ENCODE data around the gene PLCL2. TPM values are rescaled to one million over a fixed set of nuclear protein-coding genes. Genes with fewer than 3 reads are reported as not detected.
"Not testable (repeated sequence)": the region's sequence is repeated elsewhere in the genome, so short reads cannot be mapped to it uniquely, and the experiment has no call there.

The PLCL2 gene
- polyA plus RNA-seq, 6 donors from 2014 or later, result 65.7 to 92.7 (median 69.1) TPM

DNA sequence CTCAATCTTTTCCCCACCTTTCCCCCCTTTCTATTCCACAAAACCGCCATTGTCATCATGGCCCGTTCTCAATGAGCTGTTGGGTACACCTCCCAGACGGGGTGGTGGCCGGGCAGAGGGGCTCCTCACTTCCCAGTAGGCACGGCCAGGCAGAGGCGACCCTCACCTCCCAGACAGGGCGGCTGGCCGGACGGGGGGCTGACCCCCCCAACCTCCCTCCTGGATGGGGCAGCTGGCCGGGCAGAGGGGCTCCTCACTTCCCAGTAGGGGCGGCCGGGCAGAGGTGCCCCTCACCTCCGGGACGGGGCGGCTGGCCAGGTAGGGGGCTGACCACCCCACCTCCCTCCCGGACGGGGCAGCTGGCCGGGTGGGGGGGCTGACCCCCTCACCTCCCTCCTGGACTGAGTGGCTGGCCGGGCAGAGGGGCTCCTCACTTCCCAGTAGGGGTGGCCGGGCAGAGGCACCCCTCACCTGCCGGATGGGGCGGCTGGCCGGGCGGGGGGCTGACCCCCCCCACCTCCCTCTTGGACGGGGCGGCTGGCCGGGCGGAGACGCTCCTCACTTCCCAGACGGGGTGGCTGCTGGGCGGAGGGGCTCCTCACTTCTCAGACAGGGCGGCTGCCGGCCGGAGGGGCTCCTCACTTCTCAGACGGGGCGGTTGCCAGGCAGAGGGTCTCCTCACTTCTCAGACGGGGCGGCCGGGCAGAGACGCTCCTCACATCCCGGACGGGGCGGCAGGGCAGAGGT lies 95.2 kb downstream of the PLCL2 start:
- H3K4me3 Mint-ChIP-seq; H3K27ac Mint-ChIP-seq; DNase-seq; H3K9me3 Mint-ChIP-seq; ATAC-seq (ENCODE audit: low read depth in 2 of 2); H3K27me3 Mint-ChIP-seq; H3K36me3 Mint-ChIP-seq: not testable (repeated sequence)
- peaks cover 42 to 65% (median 64%) of the 10 kb centered on the region in 3 donors for H3K4me1 Mint-ChIP-seq

DNA sequence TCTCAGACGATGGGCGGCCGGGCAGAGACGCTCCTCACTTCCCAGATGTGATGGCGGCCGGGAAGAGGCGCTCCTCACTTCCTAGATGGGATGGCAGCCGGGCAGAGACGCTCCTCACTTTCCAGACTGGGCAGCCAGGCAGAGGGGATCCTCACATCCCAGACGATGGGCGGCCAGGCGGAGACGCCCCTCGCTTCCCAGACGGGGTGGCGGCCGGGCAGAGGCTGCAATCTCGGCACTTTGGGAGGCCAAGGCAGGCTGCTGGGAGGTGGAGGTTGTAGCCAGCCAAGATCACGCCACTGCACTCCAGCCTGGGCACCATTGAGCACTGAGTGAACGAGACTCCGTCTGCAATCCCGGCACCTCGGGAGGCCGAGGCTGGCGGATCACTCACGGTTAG lies 95.8 kb downstream of the PLCL2 start:
- DNase-seq; H3K9me3 Mint-ChIP-seq; ATAC-seq (ENCODE audit: low read depth in 2 of 2); H3K36me3 Mint-ChIP-seq; H3K27ac Mint-ChIP-seq; H3K4me3 Mint-ChIP-seq; H3K27me3 Mint-ChIP-seq: not testable (repeated sequence)
- H3K4me1 Mint-ChIP-seq, result peaks cover 44 to 65% (median 64%) of the 10 kb centered on the region in 3 donors

DNA sequence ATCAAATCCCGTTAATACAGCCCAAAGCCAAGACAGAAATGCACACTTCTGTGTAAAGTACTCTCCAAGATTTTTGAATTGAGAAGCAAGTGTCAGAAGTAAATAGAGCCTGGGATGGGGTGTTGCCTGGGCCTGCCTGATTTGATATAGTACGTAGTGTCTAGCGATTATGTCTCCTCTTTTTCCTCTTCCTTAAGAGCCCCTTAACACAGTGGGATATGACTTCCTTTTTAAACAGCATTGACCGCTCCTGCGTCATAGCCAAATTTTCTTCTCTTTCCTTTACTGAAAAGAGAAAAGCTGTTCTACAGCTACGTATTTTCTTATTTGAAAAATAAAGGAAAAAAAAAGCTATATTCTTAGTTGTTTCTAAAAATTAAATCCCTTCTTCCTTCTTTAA lies 97.7 kb downstream of the PLCL2 start:
- H3K27ac Mint-ChIP-seq, result peak overlapping the region in 4 of 6 donors; percentile 39 to 94 (median 57)
- H3K4me1 Mint-ChIP-seq, result peaks cover 38 to 66% (median 63%) of the 10 kb centered on the region in 3 donors
- DNase-seq, result no peak
- H3K4me3 Mint-ChIP-seq, result peak overlapping the region in 1 of 8 donors; percentile 52
- H3K9me3 Mint-ChIP-seq, result no peaks in the 10 kb centered on the region
- no peaks in the 10 kb centered on the region for H3K36me3 Mint-ChIP-seq
- no peak for ATAC-seq (ENCODE audit: low read depth in 2 of 2)
- H3K27me3 Mint-ChIP-seq, result no peaks in the 10 kb centered on the region

DNA sequence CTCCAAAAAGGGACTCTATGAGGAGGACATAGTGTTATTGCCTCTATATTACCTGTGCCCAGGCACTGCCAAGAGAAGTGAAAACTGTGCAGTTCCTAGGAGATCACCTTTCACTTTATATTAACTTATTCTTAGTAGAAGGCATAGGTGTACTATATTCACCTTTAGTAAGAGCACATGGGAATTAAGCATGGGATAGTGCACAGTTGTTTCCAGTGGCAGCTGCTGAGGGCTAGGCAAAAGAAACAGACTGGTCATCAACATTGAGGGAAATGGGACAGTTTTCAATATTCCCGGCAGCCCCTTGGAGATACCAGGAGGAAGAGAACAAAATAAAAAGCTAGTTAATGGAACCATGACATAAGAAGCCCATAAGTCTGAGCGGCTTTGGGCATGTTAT lies 100.9 kb downstream of the PLCL2 start:
- no peak for ATAC-seq (ENCODE audit: low read depth in 2 of 2)
- H3K36me3 Mint-ChIP-seq, result no peaks in the 10 kb centered on the region
- H3K27ac Mint-ChIP-seq, result peak overlapping the region in 2 of 6 donors; percentile 12 to 26

DNA sequence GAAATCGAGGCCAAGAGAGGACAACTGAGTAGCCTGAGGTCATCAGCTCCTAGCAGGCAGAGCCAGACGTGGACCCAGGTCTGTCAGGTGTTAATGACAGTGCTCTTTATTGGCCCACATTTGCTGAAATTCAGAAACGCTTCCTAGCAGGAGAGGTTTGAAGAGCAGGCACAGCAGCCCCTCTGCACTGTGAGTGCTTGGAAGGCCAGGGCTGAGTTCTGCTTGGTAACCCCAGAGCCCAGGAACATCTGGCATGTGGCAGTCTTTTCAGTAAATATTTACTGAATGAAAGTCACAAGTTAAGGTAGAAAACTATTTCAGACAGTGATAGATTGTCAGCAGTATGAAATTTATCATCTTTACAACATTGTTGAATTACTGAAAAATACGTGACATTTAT lies 102.4 kb downstream of the PLCL2 start:
- Mint-ChIP-seq H3K27me3 (no peaks in the 10 kb centered on the region), H3K36me3 (no peaks in the 10 kb centered on the region), H3K4me1 (peaks cover 48 to 75% (median 62%) of the 10 kb centered on the region in 3 donors), H3K27ac (peak overlapping the region in 1 of 6 donors; percentile 38), H3K4me3 (peak overlapping the region in 1 of 8 donors; percentile 44), H3K9me3 (no peaks in the 10 kb centered on the region)
- DNase-seq (no peak), ATAC-seq (ENCODE audit: low read depth in 2 of 2) (no peak)

More for the DNA sequence above, 100.9 kb downstream of the PLCL2 start:
- H3K27me3 Mint-ChIP-seq, result no peaks in the 10 kb centered on the region
- DNase-seq, result no peak
- peaks cover 47 to 76% (median 73%) of the 10 kb centered on the region in 3 donors for H3K4me1 Mint-ChIP-seq
- H3K9me3 Mint-ChIP-seq, result no peaks in the 10 kb centered on the region
- peak overlapping the region in 1 of 8 donors; percentile 48 for H3K4me3 Mint-ChIP-seq

DNA sequence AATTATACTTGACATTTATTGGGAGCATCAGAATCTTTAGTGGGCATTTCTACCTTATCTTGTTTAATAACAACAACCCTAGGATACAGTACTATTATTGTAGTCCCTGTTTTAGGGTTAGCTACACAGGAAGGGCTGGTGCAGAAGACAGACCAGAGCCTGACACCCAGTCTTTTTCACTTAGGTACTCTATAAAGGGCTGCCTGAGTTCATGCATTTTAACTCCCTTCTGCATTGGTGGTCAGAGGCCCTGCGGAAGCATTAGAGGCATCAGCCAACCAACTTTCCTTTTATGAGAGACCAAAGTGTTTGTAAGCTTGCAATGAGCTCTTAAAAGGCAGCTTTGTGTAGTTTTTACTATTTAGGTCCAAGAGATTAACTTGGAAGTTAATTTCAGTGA lies 105.4 kb downstream of the PLCL2 start:
- ATAC-seq (ENCODE audit: low read depth in 2 of 2) (no peak), DNase-seq (no peak)
- Mint-ChIP-seq H3K4me3 (no peak overlapping the region), H3K4me1 (peaks cover 56 to 77% (median 69%) of the 10 kb centered on the region in 3 donors), H3K27ac (no peak overlapping the region), H3K27me3 (no peaks in the 10 kb centered on the region), H3K9me3 (no peaks in the 10 kb centered on the region), H3K36me3 (no peaks in the 10 kb centered on the region)

DNA sequence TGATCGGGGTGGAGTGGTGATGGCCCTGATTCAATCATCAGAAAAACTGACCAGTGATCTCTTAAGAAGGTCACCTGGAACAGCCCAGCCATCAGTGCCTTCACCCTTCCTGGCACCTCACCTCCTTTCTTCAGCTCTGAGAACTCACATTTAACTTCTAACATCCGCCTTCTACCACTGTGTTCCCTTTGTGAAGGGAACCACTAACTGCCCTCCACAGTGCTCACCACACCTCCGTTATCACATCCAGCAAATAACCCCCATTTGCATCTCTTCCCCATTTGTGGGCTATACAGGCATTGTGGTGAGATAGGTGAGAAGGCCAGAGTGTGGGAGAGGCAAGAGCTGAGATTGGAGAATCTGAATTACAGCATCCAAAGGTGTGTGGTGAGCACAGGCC lies 107.4 kb downstream of the PLCL2 start:
- H3K4me1 Mint-ChIP-seq, result peaks cover 63 to 77% (median 67%) of the 10 kb centered on the region in 3 donors
- ATAC-seq (ENCODE audit: low read depth in 2 of 2) (peak in 1 of 2 donors; percentile 16), DNase-seq (no peak)
- no peaks in the 10 kb centered on the region for H3K9me3 Mint-ChIP-seq
- H3K27ac Mint-ChIP-seq, result peak overlapping the region in 2 of 6 donors; percentile 13 to 92
- H3K36me3 Mint-ChIP-seq, result no peaks in the 10 kb centered on the region
- H3K4me3 Mint-ChIP-seq, result peak overlapping the region in 1 of 8 donors; percentile 30
- H3K27me3 Mint-ChIP-seq, result no peaks in the 10 kb centered on the region

DNA sequence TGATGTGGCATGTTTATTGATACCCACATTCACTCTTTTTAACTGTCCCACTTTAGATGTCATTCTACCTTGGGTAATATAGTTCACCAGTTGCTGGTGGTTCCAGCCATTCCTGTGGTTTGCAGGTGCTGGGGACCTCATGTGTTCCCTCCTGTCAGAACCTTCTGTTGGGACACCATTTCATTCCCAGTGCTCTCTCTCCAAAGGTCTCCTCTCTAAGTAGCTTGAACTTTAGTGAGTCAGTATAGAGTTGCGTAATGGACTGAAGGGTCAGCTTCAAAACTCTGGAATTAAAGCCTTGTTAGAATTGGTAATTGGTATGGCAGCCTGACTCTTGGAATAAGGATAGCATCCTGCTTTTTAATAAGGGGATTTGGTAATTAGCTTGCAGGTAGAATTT lies 108.5 kb downstream of the PLCL2 start:
- no peaks in the 10 kb centered on the region for H3K36me3 Mint-ChIP-seq
- no peak overlapping the region for H3K4me3 Mint-ChIP-seq
- ATAC-seq (ENCODE audit: low read depth in 2 of 2) (no peak), DNase-seq (no peak)
- H3K27me3 Mint-ChIP-seq, result no peaks in the 10 kb centered on the region
- H3K27ac Mint-ChIP-seq, result peak overlapping the region in 1 of 6 donors; percentile 5
- no peaks in the 10 kb centered on the region for H3K9me3 Mint-ChIP-seq
- peaks cover 65 to 77% (median 70%) of the 10 kb centered on the region in 3 donors for H3K4me1 Mint-ChIP-seq

DNA sequence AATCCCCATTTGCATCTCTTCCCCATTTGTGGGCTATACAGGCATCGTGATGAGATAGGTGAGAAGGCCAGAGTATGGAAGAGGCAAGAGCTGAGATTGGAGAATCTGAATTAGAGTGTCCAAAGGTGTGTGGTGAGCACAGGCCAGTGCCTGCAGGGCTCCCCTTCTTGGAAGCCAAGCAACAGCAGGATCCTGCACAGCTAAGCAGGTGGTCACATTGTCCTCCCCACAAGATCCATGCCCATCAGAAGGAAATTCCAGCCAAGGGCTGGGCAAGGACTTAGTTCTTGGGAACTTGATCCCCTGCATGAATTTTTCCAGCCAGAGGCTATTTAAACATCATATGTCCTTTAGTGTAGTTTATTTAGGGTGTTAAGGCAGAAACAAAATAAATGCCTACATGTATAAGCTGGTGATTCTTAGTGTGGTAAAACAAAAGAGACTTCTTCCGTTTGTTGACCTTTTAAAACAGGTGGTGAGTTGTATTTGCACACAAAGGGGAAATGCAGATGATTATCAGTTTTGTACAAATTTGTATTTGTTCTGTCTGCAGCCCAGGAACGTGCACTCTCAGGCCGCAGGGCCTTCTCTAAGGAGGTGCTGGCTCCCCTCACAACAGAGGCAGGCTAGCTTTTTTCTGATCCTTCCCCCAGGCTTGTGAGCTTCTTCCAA lies 110.2 kb downstream of the PLCL2 start:
- H3K27me3 Mint-ChIP-seq, result no peaks in the 10 kb centered on the region
- no peaks in the 10 kb centered on the region for H3K9me3 Mint-ChIP-seq
- no peak for DNase-seq
- no peak for ATAC-seq (ENCODE audit: low read depth in 2 of 2)
- H3K27ac Mint-ChIP-seq, result peak overlapping the region in 5 of 6 donors; percentile 8 to 62 (median 49)
- peak overlapping the region in 1 of 8 donors; percentile 0 for H3K4me3 Mint-ChIP-seq
- peaks cover 64 to 75% (median 68%) of the 10 kb centered on the region in 3 donors for H3K4me1 Mint-ChIP-seq
- no peaks in the 10 kb centered on the region for H3K36me3 Mint-ChIP-seq

DNA sequence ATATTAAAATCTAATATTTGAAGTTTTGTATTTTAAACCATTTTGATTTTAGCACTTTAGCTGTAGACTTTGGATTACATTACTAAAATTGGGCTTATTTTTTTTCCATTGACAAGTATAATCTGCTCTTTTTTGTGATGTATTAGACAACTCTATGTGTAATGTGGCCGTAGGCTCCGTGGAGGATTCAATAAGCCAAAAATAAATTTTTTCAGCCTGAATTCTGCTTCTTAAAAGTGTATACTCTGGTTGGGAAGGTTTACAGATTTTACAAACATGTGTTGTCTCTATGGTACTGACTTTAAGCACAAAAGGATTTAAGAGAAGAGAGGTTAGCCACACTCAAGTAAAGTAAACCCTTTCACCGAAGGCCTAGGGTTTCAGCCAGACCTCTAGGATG lies 110.8 kb downstream of the PLCL2 start:
- H3K27ac Mint-ChIP-seq, result peak overlapping the region in 3 of 6 donors; percentile 9 to 76 (median 52)
- H3K9me3 Mint-ChIP-seq, result peaks cover 0 to 3% (median 2%) of the 10 kb centered on the region in 7 donors
- ATAC-seq (ENCODE audit: low read depth in 2 of 2) (no peak), DNase-seq (no peak)
- no peaks in the 10 kb centered on the region for H3K27me3 Mint-ChIP-seq
- H3K36me3 Mint-ChIP-seq, result no peaks in the 10 kb centered on the region
- peak overlapping the region in 2 of 8 donors; percentile 22 to 72 for H3K4me3 Mint-ChIP-seq
- peaks cover 62 to 72% (median 64%) of the 10 kb centered on the region in 3 donors for H3K4me1 Mint-ChIP-seq

DNA sequence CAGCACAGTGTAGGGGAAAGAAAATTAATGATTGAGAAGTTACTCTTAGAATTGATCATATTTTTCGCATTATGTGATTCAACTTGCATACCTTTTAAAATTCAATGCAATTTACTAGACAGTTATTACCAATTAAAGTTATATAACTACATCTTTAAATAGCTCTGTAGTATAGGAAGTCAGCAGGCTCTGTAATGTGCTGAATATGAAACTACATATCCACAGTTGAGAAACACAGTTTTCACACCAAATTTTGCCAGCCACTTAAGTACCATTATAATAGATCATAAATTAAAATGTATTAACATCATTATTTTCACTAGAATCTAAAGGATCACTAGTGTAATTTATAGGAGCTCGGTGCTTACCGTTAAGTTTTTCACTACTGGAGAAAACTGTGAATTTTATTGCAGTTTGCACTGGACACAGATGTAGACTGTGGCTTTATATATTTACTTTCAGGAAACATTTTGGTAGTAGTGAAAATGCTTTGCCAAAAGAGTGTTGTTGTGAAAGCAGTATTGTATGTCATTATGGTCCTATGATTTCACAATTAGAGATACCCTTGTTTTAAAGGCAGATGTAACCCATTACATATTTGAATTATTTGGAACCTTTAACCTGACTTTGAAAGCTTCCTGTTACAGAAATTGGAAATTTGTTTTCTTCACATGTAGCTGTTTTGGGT lies 113.6 kb downstream of the PLCL2 start:
- Mint-ChIP-seq H3K4me3 (no peak overlapping the region), H3K27me3 (no peaks in the 10 kb centered on the region), H3K9me3 (peaks cover 0 to 25% (median 13%) of the 10 kb centered on the region in 7 donors), H3K27ac (peak overlapping the region in 1 of 6 donors; percentile 2), H3K36me3 (peaks cover 8% of the 10 kb centered on the region in 2 donors), H3K4me1 (peaks cover 54 to 79% (median 56%) of the 10 kb centered on the region in 3 donors)
- DNase-seq, result no peak
- ATAC-seq (ENCODE audit: low read depth in 2 of 2), result no peak

DNA sequence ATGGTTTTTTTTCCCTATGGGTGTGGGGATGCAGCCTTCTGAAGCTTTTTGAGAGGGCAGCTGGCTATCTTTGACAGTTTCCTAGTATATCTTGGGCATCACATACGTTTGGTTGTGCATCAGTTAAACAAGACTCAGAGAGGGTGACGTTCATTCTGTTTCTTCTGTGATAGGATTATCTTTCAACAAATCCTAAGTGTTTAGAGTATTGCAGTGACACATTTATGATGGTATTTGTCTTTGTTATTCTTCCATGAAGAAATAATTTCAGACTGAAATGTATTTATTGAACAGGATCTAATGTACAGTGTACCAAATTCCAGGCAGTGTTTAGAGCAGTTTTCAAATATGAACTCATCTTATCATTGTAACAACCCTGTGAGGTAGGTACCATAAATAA lies 114.4 kb downstream of the PLCL2 start:
- ATAC-seq (ENCODE audit: low read depth in 2 of 2) (no peak), DNase-seq (no peak)
- peak overlapping the region in 1 of 8 donors; percentile 26 for H3K4me3 Mint-ChIP-seq
- H3K36me3 Mint-ChIP-seq, result peaks cover 8% of the 10 kb centered on the region in 2 donors
- H3K9me3 Mint-ChIP-seq, result peaks cover 0 to 25% (median 13%) of the 10 kb centered on the region in 7 donors
- no peaks in the 10 kb centered on the region for H3K27me3 Mint-ChIP-seq
- peak overlapping the region in 4 of 6 donors; percentile 2 to 56 (median 9) for H3K27ac Mint-ChIP-seq
- H3K4me1 Mint-ChIP-seq, result peaks cover 62 to 79% (median 62%) of the 10 kb centered on the region in 3 donors

DNA sequence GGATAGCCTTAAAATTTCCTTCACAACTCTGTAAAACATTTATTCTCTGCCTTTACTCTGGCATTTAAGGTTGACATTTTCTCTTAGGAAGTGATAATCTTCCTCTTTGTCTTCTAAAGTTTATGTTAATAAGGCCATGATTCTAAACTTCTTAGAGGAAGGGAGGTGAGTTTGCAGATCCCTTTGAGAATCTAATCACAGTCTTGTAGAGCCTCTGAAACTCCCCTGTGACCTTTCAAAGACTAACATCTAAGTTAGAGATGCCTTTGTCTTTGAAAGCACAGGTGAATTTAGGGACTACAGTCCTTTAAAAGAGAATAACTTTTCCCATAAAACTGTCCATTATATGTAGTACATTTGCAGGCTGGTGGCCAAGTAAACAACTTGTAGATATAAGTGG lies 115.1 kb downstream of the PLCL2 start:
- Mint-ChIP-seq H3K4me3 (no peak overlapping the region), H3K27ac (peak overlapping the region in 2 of 6 donors; percentile 5 to 73), H3K9me3 (peaks cover 0 to 25% (median 13%) of the 10 kb centered on the region in 7 donors), H3K27me3 (no peaks in the 10 kb centered on the region), H3K4me1 (peaks cover 65 to 80% (median 65%) of the 10 kb centered on the region in 3 donors), H3K36me3 (peaks cover 8% of the 10 kb centered on the region in 2 donors)
- no peak for DNase-seq
- ATAC-seq (ENCODE audit: low read depth in 2 of 2), result no peak

All from naive B cell (primary cell).